Ishikawa (cell line): Measurements from ENCODE around the gene MTARC1.

Experiments used
- CEBPB ChIP-seq: IDR thresholded peaks from 2 replicates; pipeline ENCODE4 v1.6.1; 2012
- CREB1 ChIP-seq: IDR thresholded peaks from 2 replicates; pipeline ENCODE4 v1.6.1; 2012; ENCODE audit warnings: low read depth
- EGR1 ChIP-seq: IDR thresholded peaks from 2 replicates; pipeline ENCODE4 v1.6.1; 2012
- EP300 ChIP-seq: IDR thresholded peaks from 2 replicates; pipeline ENCODE4 v1.6.1; 2012; ENCODE audit warnings: borderline replicate concordance
- FOXM1 ChIP-seq: IDR thresholded peaks from 2 replicates; pipeline ENCODE4 v1.6.1; 2012; ENCODE audit warnings: low read depth, borderline replicate concordance
- MAX ChIP-seq: IDR thresholded peaks from 2 replicates; pipeline ENCODE4 v1.6.1; 2012
- NFIC ChIP-seq: IDR thresholded peaks from 2 replicates; pipeline ENCODE4 v1.6.1; 2012
- RAD21 ChIP-seq: IDR thresholded peaks from 2 replicates; pipeline ENCODE4 v1.6.1; 2012; ENCODE audit warnings: low read depth
- TAF1 ChIP-seq: IDR thresholded peaks from 2 replicates; pipeline ENCODE4 v1.6.1; 2012; ENCODE audit warnings: low read depth, mild to moderate bottlenecking
- TCF12 ChIP-seq: IDR thresholded peaks from 2 replicates; pipeline ENCODE4 v1.6.1; 2012; ENCODE audit warnings: low read depth
- TEAD4 ChIP-seq: IDR thresholded peaks from 2 replicates; pipeline ENCODE4 v1.6.1; 2012
- USF1 ChIP-seq: IDR thresholded peaks from 2 replicates; pipeline ENCODE4 v1.6.1; 2012
- YY1 ChIP-seq: IDR thresholded peaks from 2 replicates; pipeline ENCODE4 v1.6.1; 2012; ENCODE audit warnings: low read depth
- ZBTB7A ChIP-seq: IDR thresholded peaks from 2 replicates; pipeline ENCODE4 v1.6.1; 2012; ENCODE audit warnings: low read depth
- TF ChIP-seq, protein P1 (sequence below): IDR thresholded peaks from 2 replicates; pipeline ENCODE4 v1.6.1; 2012; ENCODE audit warnings: low read depth, mild to moderate bottlenecking

MTARC1 gene

GRCh38 chr1:220748936-220749335 is 37.8 kb upstream of the MTARC1 start:
- TF ChIP-seq ZBTB7A (no peak), MAX (no peak), RAD21 (no peak), EP300 (no peak), TAF1 (no peak), YY1 (no peak), TCF12 (no peak), CREB1 (no peak), TEAD4 (no peak), FOXM1 (no peak), EGR1 (no peak), NFIC (no peak), USF1 (no peak), CEBPB (no peak)
- TF ChIP-seq, protein P1, sequence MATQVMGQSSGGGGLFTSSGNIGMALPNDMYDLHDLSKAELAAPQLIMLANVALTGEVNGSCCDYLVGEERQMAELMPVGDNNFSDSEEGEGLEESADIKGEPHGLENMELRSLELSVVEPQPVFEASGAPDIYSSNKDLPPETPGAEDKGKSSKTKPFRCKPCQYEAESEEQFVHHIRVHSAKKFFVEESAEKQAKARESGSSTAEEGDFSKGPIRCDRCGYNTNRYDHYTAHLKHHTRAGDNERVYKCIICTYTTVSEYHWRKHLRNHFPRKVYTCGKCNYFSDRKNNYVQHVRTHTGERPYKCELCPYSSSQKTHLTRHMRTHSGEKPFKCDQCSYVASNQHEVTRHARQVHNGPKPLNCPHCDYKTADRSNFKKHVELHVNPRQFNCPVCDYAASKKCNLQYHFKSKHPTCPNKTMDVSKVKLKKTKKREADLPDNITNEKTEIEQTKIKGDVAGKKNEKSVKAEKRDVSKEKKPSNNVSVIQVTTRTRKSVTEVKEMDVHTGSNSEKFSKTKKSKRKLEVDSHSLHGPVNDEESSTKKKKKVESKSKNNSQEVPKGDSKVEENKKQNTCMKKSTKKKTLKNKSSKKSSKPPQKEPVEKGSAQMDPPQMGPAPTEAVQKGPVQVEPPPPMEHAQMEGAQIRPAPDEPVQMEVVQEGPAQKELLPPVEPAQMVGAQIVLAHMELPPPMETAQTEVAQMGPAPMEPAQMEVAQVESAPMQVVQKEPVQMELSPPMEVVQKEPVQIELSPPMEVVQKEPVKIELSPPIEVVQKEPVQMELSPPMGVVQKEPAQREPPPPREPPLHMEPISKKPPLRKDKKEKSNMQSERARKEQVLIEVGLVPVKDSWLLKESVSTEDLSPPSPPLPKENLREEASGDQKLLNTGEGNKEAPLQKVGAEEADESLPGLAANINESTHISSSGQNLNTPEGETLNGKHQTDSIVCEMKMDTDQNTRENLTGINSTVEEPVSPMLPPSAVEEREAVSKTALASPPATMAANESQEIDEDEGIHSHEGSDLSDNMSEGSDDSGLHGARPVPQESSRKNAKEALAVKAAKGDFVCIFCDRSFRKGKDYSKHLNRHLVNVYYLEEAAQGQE: no peak

DNA sequence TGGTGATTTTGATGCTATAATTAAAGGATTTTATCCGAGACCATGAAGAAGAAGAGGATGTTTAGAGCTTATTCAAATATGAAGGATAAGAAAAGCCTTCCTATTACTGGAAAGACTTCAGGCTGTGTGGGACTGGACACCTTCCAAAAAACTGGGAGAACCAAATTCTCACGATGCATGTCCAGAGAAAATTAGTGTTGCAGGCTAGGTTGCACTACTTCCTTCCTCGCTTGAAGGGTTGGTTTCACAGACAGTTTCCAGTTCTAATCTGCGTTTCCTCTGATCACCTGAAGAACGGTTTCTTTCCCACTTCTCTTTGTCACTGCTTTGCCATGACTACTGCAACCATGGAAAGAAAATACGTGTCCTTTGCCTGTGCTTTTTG is 36.6 kb upstream of the MTARC1 start:
- TF ChIP-seq FOXM1 (no peak), TEAD4 (no peak), USF1 (no peak), MAX (no peak), RAD21 (no peak)

DNA sequence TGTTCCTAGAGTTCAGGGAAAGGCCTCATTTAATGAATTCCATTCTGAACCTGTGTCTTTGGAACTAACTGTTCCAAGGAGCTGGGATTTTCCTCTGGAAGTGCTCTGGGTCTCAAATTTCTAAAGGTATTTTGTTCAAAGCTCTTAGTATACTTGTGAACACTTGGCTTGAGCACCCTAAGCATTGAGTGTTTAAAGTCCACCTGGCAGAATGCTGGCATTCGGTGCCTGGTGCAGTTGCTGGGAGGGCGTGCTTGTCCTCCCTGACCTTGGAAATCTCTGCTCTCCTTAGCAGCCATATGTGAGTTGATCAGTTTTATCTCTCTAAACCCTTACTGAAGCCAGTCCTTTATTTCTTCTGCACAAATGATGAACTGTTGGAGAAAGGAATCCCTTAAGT is 35.6 kb upstream of the MTARC1 start:
- TF ChIP-seq RAD21: no peak
- no peak for TF ChIP-seq USF1
- TF ChIP-seq TAF1: no peak
- no peak for TF ChIP-seq MAX
- no peak for TF ChIP-seq CREB1
- no peak for TF ChIP-seq FOXM1
- TF ChIP-seq EP300: no peak
- no peak for TF ChIP-seq YY1
- no peak for TF ChIP-seq NFIC

DNA sequence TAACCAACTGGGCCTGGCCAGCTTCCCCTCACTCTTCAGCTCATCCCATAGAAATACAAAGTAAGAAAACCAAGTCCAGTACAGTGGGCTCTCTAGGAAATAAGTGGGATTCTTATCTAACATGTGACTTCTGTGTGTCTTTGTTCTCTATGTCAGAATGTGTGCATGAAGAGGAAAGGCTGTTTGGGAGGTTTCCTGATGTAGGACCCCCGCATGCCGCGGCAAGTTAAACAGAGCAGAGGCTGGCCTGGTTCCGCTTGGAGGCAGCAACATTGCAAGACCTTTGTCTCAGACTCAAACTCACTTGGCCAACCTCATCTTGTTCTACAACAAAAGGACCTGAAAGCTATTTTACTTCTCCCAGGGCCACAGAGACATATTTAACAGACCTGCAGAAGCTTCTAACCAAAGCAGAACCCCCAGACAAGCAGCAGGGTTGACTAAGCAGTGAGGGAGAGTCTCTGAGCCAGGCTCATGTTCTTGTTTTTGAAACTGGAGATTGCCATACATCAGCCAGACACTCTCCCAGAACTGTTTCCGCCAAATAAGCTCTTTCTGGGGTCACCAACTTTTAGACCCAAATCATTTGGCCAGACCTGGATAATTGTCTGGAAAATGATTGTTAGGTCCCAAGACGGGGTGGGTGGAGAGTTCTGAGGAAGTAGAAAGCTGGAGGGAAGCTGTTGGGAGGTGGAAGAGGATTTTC is 32.3 kb upstream of the MTARC1 start:
- no peak for TF ChIP-seq FOXM1
- TF ChIP-seq, protein P1: no peak
- TF ChIP-seq ZBTB7A: no peak
- no peak for TF ChIP-seq CREB1
- no peak for TF ChIP-seq RAD21
- no peak for TF ChIP-seq EGR1
- no peak for TF ChIP-seq USF1
- no peak for TF ChIP-seq YY1

DNA sequence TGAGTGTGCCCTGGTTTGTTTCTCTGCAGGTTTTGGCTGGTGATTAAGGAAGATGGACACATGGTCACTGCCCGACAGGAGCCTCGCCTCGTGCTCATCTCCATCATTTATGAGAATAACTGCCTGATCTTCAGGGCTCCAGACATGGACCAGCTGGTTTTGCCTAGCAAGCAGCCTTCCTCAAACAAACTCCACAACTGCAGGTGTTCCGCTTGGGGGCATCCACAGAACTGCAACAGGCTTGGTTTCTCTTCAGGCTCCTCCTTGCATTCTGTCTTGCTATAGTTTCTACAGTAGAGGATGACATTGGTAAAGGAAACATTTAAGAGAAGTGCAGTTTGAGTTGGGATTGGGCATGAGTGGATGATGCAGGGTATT is 31.8 kb upstream of the MTARC1 start:
- TF ChIP-seq ZBTB7A (no peak), CREB1 (no peak), CEBPB (no peak), YY1 (no peak), TAF1 (no peak)
